GM21515 (cell line): ENCODE measurements around the gene DCAF7.

Experiments
- ATAC-seq: cut with Tn5 transposase; IDR thresholded peaks from one replicate; pipeline ENCODE4 v1.9.1; 2021; ENCODE audit not compliant: unreplicated experiment

DCAF7 gene

GRCh38 chr17:63623786-63624530, 73.7 kb downstream of the DCAF7 start:
- ATAC-seq = no peak

GRCh38 chr17:63624531-63624880, 74.2 kb downstream of the DCAF7 start:
- no peak for ATAC-seq

GRCh38 chr17:63626551-63627180, 76.4 kb downstream of the DCAF7 start:
- ATAC-seq = no peak

GRCh38 chr17:63629627-63630026, 79.3 kb downstream of the DCAF7 start:
- ATAC-seq = no peak

GRCh38 chr17:63631062-63631461, 80.8 kb downstream of the DCAF7 start:
- ATAC-seq = no peak

GRCh38 chr17:63631626-63632025, 81.3 kb downstream of the DCAF7 start:
- ATAC-seq = no peak

- no peak for ATAC-seq
Observed at GRCh38 chr17:63633742-63634141, 83.5 kb downstream of the DCAF7 start.

GRCh38 chr17:63634163-63634562, 83.9 kb downstream of the DCAF7 start:
- ATAC-seq = no peak

GRCh38 chr17:63634816-63635215, 84.5 kb downstream of the DCAF7 start:
- no peak for ATAC-seq

GRCh38 chr17:63635290-63635689, 85.0 kb downstream of the DCAF7 start:
- ATAC-seq = no peak

- no peak for ATAC-seq
Observed at GRCh38 chr17:63635787-63636186, 85.5 kb downstream of the DCAF7 start.

- no peak for ATAC-seq
Observed at GRCh38 chr17:63639125-63639524, 88.8 kb downstream of the DCAF7 start.

GRCh38 chr17:63640038-63640437, 89.8 kb downstream of the DCAF7 start:
- no peak for ATAC-seq

GRCh38 chr17:63641692-63642448, 91.6 kb downstream of the DCAF7 start:
- no peak for ATAC-seq
